Vagina (tissue), 2 donors: ENCODE results near the gene AASDH. TPM values are rescaled to one million over a fixed set of nuclear protein-coding genes. Genes with fewer than 3 reads are reported as not detected.

Experiments
- DNase-seq, 2 donors: peaks; one replicate each; pipeline ENCODE4 v3.0.0-alpha.2; 2017; ENCODE audit errors: extremely low spot score in 2 of 2
- H3K27ac ChIP-seq: fragments of 200-600 bp; sonication (generic); one replicate; pipeline ENCODE4 v1.5.1; 2019
- H3K27me3 ChIP-seq: fragments of 200-600 bp; sonication (generic); one replicate; pipeline ENCODE4 v1.5.1; 2019
- H3K36me3 ChIP-seq, 2 donors: fragments of 200-600 bp; sonication (generic); one replicate each; pipeline ENCODE4 v1.5.1; 2017 to 2019
- H3K4me1 ChIP-seq: fragments of 200-600 bp; sonication (generic); one replicate; pipeline ENCODE4 v1.5.1; 2019
- H3K4me3 ChIP-seq, 2 donors: fragments of 200-600 bp; sonication (generic); 1 replicate in 1 of 2; 2 replicates in 1 of 2; pipeline ENCODE4 v1.5.1; 2016 to 2019
- H3K9me3 ChIP-seq: fragments of 200-600 bp; sonication (generic); one replicate; pipeline ENCODE4 v1.5.1; 2019
- POLR2A ChIP-seq, 2 donors: fragments of 450-650 bp; IDR thresholded peaks; one replicate each; pipeline ENCODE4 v1.6.1; 2017; ENCODE audit warnings: antibody characterized with exemption in 2 of 2, mild to moderate bottlenecking in 2 of 2, moderate library complexity in 2 of 2
- POLR2AphosphoS5 ChIP-seq, 2 donors: sonication (generic); formaldehyde crosslinking; IDR thresholded peaks; one replicate each; pipeline ENCODE4 v1.9.0; 2017; ENCODE audit warnings: antibody characterized with exemption in 2 of 2, mild to moderate bottlenecking in 2 of 2, low read depth in 1 of 2; ENCODE audit not compliant: insufficient read depth in 1 of 2
- intact Hi-C: fragments of 100-400 bp; cut with DNase I; formaldehyde crosslinking; loops from one replicate; pipeline ENCODE4 v1.15.1; 2023
- total RNA-seq: library from RNA; depleted of rRNA; stranded (reverse); fragments of >200 nt; gene quantifications from one replicate; pipeline ENCODE4 v1.2.3, GENCODE V29; 2016
- TF ChIP-seq, protein P1 (sequence below), 3 experiments: fragments of 450-650 bp in 2 of 3; fragments of 200-600 bp in 1 of 3; sonication (generic) in 1 of 3; IDR thresholded peaks; one replicate each; pipeline ENCODE4 v1.5.1; 2017 to 2019; ENCODE audit warnings: antibody characterized with exemption in 3 of 3, mild to moderate bottlenecking in 2 of 3, moderate library complexity in 2 of 3

AASDH gene
- total RNA-seq, 1 donor from 2014 or later = 6.6 TPM

- no peaks in the 10 kb centered on the region for H3K9me3 ChIP-seq
- no peak for DNase-seq
- H3K4me3 ChIP-seq = no peak overlapping the region
- H3K36me3 ChIP-seq = no peaks in the 10 kb centered on the region
- intact Hi-C loops = no loop called here
- no peaks in the 10 kb centered on the region for H3K27me3 ChIP-seq
- H3K27ac ChIP-seq = no peak overlapping the region
- TF ChIP-seq, protein P1, sequence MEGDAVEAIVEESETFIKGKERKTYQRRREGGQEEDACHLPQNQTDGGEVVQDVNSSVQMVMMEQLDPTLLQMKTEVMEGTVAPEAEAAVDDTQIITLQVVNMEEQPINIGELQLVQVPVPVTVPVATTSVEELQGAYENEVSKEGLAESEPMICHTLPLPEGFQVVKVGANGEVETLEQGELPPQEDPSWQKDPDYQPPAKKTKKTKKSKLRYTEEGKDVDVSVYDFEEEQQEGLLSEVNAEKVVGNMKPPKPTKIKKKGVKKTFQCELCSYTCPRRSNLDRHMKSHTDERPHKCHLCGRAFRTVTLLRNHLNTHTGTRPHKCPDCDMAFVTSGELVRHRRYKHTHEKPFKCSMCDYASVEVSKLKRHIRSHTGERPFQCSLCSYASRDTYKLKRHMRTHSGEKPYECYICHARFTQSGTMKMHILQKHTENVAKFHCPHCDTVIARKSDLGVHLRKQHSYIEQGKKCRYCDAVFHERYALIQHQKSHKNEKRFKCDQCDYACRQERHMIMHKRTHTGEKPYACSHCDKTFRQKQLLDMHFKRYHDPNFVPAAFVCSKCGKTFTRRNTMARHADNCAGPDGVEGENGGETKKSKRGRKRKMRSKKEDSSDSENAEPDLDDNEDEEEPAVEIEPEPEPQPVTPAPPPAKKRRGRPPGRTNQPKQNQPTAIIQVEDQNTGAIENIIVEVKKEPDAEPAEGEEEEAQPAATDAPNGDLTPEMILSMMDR (IDR thresholded peaks at IDR 0.05) = no peak
- no peak for TF ChIP-seq POLR2AphosphoS5 (IDR thresholded peaks at IDR 0.05; ENCODE audit: insufficient read depth in 1 of 2, low read depth in 1 of 2)
- no peak for TF ChIP-seq POLR2A (IDR thresholded peaks at IDR 0.05)
- H3K4me1 ChIP-seq = peaks cover 16% of the 10 kb centered on the region
These were observed 4.0 kb upstream of the AASDH start for GRCh38 chr4:56391270-56391669.

GRCh38 chr4:56389558-56389957 is 2.3 kb upstream of the AASDH start:
- H3K4me3 ChIP-seq = no peak overlapping the region
- no peaks in the 10 kb centered on the region for H3K36me3 ChIP-seq
- H3K27ac ChIP-seq = no peak overlapping the region
- H3K9me3 ChIP-seq = no peaks in the 10 kb centered on the region
- H3K4me1 ChIP-seq = peaks cover 22% of the 10 kb centered on the region
- no peak for DNase-seq
- TF ChIP-seq POLR2A (IDR thresholded peaks at IDR 0.05) (no peak), POLR2AphosphoS5 (IDR thresholded peaks at IDR 0.05; ENCODE audit: insufficient read depth in 1 of 2, low read depth in 1 of 2) (no peak)
- TF ChIP-seq, protein P1 (IDR thresholded peaks at IDR 0.05) = no peak
- intact Hi-C loops = loop anchor here (10.0 kb wide), 1 partner anchor 45 kb away; the partner anchor contains the start of genes PAICS and PPAT
- H3K27me3 ChIP-seq = no peaks in the 10 kb centered on the region

GRCh38 chr4:56388306-56388705 is 1.0 kb upstream of the AASDH start:
- H3K36me3 ChIP-seq = no peaks in the 10 kb centered on the region
- H3K27me3 ChIP-seq = no peaks in the 10 kb centered on the region
- intact Hi-C loops = loop anchor here (10.0 kb wide), 1 partner anchor 46 kb away; the partner anchor contains the start of genes PAICS and PPAT
- peak overlapping the region; percentile 54 to 74 for H3K4me3 ChIP-seq
- TF ChIP-seq POLR2A (IDR thresholded peaks at IDR 0.05) (no peak), POLR2AphosphoS5 (IDR thresholded peaks at IDR 0.05; ENCODE audit: insufficient read depth in 1 of 2, low read depth in 1 of 2) (no peak)
- TF ChIP-seq, protein P1 (IDR thresholded peaks at IDR 0.05) = no peak
- peaks cover 22% of the 10 kb centered on the region for H3K4me1 ChIP-seq
- H3K27ac ChIP-seq = peak overlapping the region; percentile 95
- H3K9me3 ChIP-seq = no peaks in the 10 kb centered on the region
- DNase-seq = no peak

GRCh38 chr4:56386091-56386490 is 1.2 kb downstream of the AASDH start:
- no peaks in the 10 kb centered on the region for H3K27me3 ChIP-seq
- no peak overlapping the region for H3K27ac ChIP-seq
- H3K9me3 ChIP-seq = no peaks in the 10 kb centered on the region
- H3K36me3 ChIP-seq = no peaks in the 10 kb centered on the region
- no peak for TF ChIP-seq POLR2AphosphoS5 (IDR thresholded peaks at IDR 0.05; ENCODE audit: insufficient read depth in 1 of 2, low read depth in 1 of 2)
- TF ChIP-seq, protein P1 (IDR thresholded peaks at IDR 0.05) = no peak
- peak overlapping the region in 1 of 2 donors; percentile 54 for H3K4me3 ChIP-seq
- H3K4me1 ChIP-seq = peaks cover 22% of the 10 kb centered on the region
- DNase-seq = no peak
- intact Hi-C loops = loop anchor here (10.0 kb wide), 1 partner anchor 49 kb away; the partner anchor contains the start of genes PAICS and PPAT

DNA sequence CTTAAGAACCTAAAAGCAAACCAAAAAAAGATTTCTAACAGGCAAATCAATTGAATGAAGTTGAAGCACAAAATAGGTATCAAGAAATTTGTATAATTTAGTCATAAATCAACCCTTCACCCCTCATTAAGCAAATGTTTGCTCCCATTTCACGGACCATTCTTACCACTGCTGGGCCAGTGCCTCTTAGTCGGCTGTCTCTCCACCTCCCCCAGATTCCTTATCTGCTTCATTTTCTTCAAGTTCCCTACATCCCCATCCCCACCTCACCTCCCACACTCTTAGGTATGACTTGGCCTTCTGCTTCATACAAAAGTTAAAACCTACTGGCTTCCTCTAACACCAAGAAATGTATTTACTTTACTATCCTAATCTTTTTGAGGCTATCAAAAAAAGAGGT is 11.8 kb downstream of the AASDH start:
- no peak for DNase-seq
- H3K4me3 ChIP-seq = no peak overlapping the region
- H3K27ac ChIP-seq = no peak overlapping the region
- H3K9me3 ChIP-seq = no peaks in the 10 kb centered on the region
- no peaks in the 10 kb centered on the region for H3K27me3 ChIP-seq
- intact Hi-C loops = no loop called here
- TF ChIP-seq POLR2AphosphoS5 (IDR thresholded peaks at IDR 0.05; ENCODE audit: insufficient read depth in 1 of 2, low read depth in 1 of 2) = no peak
- no peak for TF ChIP-seq POLR2A (IDR thresholded peaks at IDR 0.05)
- TF ChIP-seq, protein P1 (IDR thresholded peaks at IDR 0.05) = no peak
- no peaks in the 10 kb centered on the region for H3K36me3 ChIP-seq
- no peaks in the 10 kb centered on the region for H3K4me1 ChIP-seq
